Uterus (tissue), 2 donors: ENCODE data around the gene RGS11.

ENCODE experiments used
- POLR2A ChIP-seq, 2 donors: fragments of 450-650 bp; IDR thresholded peaks; one replicate each; pipeline ENCODE4 v1.6.1; 2016; ENCODE audit warnings: antibody characterized with exemption in 2 of 2, mild to moderate bottlenecking in 1 of 2, moderate library complexity in 1 of 2
- TF ChIP-seq, protein P1 (sequence below), 4 experiments: fragments of 200-600 bp in 2 of 4; fragments of 450-650 bp in 2 of 4; sonication (generic) in 2 of 4; IDR thresholded peaks; one replicate each; pipeline ENCODE4 v1.5.1; 2016 to 2019; ENCODE audit warnings: antibody characterized with exemption in 4 of 4, mild to moderate bottlenecking in 2 of 4, moderate library complexity in 1 of 4

- TF ChIP-seq, protein P1, sequence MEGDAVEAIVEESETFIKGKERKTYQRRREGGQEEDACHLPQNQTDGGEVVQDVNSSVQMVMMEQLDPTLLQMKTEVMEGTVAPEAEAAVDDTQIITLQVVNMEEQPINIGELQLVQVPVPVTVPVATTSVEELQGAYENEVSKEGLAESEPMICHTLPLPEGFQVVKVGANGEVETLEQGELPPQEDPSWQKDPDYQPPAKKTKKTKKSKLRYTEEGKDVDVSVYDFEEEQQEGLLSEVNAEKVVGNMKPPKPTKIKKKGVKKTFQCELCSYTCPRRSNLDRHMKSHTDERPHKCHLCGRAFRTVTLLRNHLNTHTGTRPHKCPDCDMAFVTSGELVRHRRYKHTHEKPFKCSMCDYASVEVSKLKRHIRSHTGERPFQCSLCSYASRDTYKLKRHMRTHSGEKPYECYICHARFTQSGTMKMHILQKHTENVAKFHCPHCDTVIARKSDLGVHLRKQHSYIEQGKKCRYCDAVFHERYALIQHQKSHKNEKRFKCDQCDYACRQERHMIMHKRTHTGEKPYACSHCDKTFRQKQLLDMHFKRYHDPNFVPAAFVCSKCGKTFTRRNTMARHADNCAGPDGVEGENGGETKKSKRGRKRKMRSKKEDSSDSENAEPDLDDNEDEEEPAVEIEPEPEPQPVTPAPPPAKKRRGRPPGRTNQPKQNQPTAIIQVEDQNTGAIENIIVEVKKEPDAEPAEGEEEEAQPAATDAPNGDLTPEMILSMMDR (IDR thresholded peaks at IDR 0.05), result no peak
- no peak for TF ChIP-seq POLR2A (IDR thresholded peaks at IDR 0.05)
These were observed 808 bp upstream of the RGS11 start for GRCh38 chr16:276426-277077.
